Uterus (tissue), 4 donors: ENCODE results near the gene ZNF649. TPM values are rescaled to one million over a fixed set of nuclear protein-coding genes. Genes with fewer than 3 reads are reported as not detected.

Experiments used
- DNase-seq, 2 donors: peaks; one replicate each; pipeline ENCODE4 v3.0.0-alpha.2; 2019 to 2020
- H3K27ac ChIP-seq, 2 donors: fragments of 200-600 bp; sonication (generic); 1 replicate in 1 of 2; 2 replicates in 1 of 2; pipeline ENCODE4 v1.5.1; 2016 to 2018
- H3K27me3 ChIP-seq, 2 donors: fragments of 200-600 bp; sonication (generic); one replicate each; pipeline ENCODE4 v1.5.1; 2018 to 2019; ENCODE audit warnings: control low read depth in 1 of 2
- H3K36me3 ChIP-seq, 2 donors: fragments of 200-600 bp; sonication (generic); one replicate each; pipeline ENCODE4 v1.5.1; 2019; ENCODE audit warnings: control low read depth in 1 of 2
- H3K4me1 ChIP-seq, 2 donors: fragments of 200-600 bp; sonication (generic); one replicate each; pipeline ENCODE4 v1.5.1; 2018 to 2019; ENCODE audit warnings: control low read depth in 1 of 2
- H3K4me3 ChIP-seq, 2 donors: fragments of 200-600 bp; sonication (generic); 1 replicate in 1 of 2; 2 replicates in 1 of 2; pipeline ENCODE4 v1.5.1; 2018 to 2019; ENCODE audit warnings: mild to moderate bottlenecking in 1 of 2
- H3K9me3 ChIP-seq, 2 donors: fragments of 200-600 bp; sonication (generic); one replicate each; pipeline ENCODE4 v1.5.1; 2019; ENCODE audit warnings: control low read depth in 1 of 2
- POLR2A ChIP-seq, 2 donors: fragments of 450-650 bp; IDR thresholded peaks; one replicate each; pipeline ENCODE4 v1.6.1; 2016; ENCODE audit warnings: antibody characterized with exemption in 2 of 2, mild to moderate bottlenecking in 1 of 2, moderate library complexity in 1 of 2
- intact Hi-C: fragments of 100-400 bp; cut with DNase I; formaldehyde crosslinking; loops from one replicate; pipeline ENCODE4 v1.15.1; 2023; ENCODE audit warnings: low total_unique reads
- total RNA-seq, 4 donors: library from RNA; depleted of rRNA in 3 of 4; stranded (reverse); fragments of >200 nt in 3 of 4; gene quantifications; one replicate each; pipeline versions ENCODE4 v1.1.0 to v1.2.4, GENCODE V29; 2014 to 2023
- TF ChIP-seq, protein P1 (sequence below), 4 experiments: fragments of 200-600 bp in 2 of 4; fragments of 450-650 bp in 2 of 4; sonication (generic) in 2 of 4; IDR thresholded peaks; one replicate each; pipeline ENCODE4 v1.5.1; 2016 to 2019; ENCODE audit warnings: antibody characterized with exemption in 4 of 4, mild to moderate bottlenecking in 2 of 4, moderate library complexity in 1 of 4
- donor health status: DM: yes; HTN: yes; CAD: no.

ZNF649 gene
- total RNA-seq = 10 to 100 TPM in 2 of 4 donors, 1 to 10 TPM in 2; 3.1 to 36.4 (median 14.6) TPM

GRCh38 chr19:51904331-51905165 is at the start of gene ZNF649:
Gene ZNF649 (minus strand): TSS chr19:51905017. CDS start chr19:51900107, 4,910 bp downstream.
- Histone ChIP-seq H3K9me3 (peaks cover 0 to 11% of the 10 kb centered on the region in 2 donors), H3K36me3 (no peaks in the 10 kb centered on the region), H3K4me3 (peak within 1 kb of the TSS; percentile 75 to 77), H3K4me1 (no peaks in the 10 kb centered on the region), H3K27me3 (no peaks in the 10 kb centered on the region), H3K27ac (peak within 1 kb of the TSS; percentile 78 to 85)
- peak in 1 of 2 donors; percentile 15 for TF ChIP-seq POLR2A (IDR thresholded peaks at IDR 0.05)
- TF ChIP-seq, protein P1, sequence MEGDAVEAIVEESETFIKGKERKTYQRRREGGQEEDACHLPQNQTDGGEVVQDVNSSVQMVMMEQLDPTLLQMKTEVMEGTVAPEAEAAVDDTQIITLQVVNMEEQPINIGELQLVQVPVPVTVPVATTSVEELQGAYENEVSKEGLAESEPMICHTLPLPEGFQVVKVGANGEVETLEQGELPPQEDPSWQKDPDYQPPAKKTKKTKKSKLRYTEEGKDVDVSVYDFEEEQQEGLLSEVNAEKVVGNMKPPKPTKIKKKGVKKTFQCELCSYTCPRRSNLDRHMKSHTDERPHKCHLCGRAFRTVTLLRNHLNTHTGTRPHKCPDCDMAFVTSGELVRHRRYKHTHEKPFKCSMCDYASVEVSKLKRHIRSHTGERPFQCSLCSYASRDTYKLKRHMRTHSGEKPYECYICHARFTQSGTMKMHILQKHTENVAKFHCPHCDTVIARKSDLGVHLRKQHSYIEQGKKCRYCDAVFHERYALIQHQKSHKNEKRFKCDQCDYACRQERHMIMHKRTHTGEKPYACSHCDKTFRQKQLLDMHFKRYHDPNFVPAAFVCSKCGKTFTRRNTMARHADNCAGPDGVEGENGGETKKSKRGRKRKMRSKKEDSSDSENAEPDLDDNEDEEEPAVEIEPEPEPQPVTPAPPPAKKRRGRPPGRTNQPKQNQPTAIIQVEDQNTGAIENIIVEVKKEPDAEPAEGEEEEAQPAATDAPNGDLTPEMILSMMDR (IDR thresholded peaks at IDR 0.05) = peak in 2 of 4 experiments; percentile 5 to 12
- DNase-seq = peak; percentile 68 to 84
- intact Hi-C loops = no loop called here

- Histone ChIP-seq H3K4me3 (peak overlapping the region in 1 of 2 donors; percentile 6), H3K9me3 (peaks cover 0 to 64% of the 10 kb centered on the region in 2 donors), H3K36me3 (no peaks in the 10 kb centered on the region), H3K27me3 (no peaks in the 10 kb centered on the region), H3K4me1 (no peaks in the 10 kb centered on the region), H3K27ac (no peak overlapping the region)
- intact Hi-C loops = no loop called here
- no peak for DNase-seq
- TF ChIP-seq, protein P1 (IDR thresholded peaks at IDR 0.05) = no peak
- no peak for TF ChIP-seq POLR2A (IDR thresholded peaks at IDR 0.05)
Measured at GRCh38 chr19:51948975-51949374, 44.2 kb upstream of the ZNF649 start.

- Histone ChIP-seq H3K27me3 (no peaks in the 10 kb centered on the region), H3K4me1 (no peaks in the 10 kb centered on the region), H3K4me3 (no peak overlapping the region), H3K9me3 (peaks cover 0 to 87% of the 10 kb centered on the region in 2 donors), H3K27ac (no peak overlapping the region), H3K36me3 (no peaks in the 10 kb centered on the region)
- TF ChIP-seq, protein P1 (IDR thresholded peaks at IDR 0.05) = no peak
- TF ChIP-seq POLR2A (IDR thresholded peaks at IDR 0.05) = no peak
- no peak for DNase-seq
- intact Hi-C loops = no loop called here
Measured at GRCh38 chr19:51946602-51947001, 41.8 kb upstream of the ZNF649 start.

- Histone ChIP-seq H3K4me3 (no peak overlapping the region), H3K9me3 (peaks cover 0 to 84% of the 10 kb centered on the region in 2 donors), H3K27ac (no peak overlapping the region), H3K4me1 (no peaks in the 10 kb centered on the region), H3K36me3 (no peaks in the 10 kb centered on the region), H3K27me3 (no peaks in the 10 kb centered on the region)
- no peak for TF ChIP-seq POLR2A (IDR thresholded peaks at IDR 0.05)
- TF ChIP-seq, protein P1 (IDR thresholded peaks at IDR 0.05) = no peak
- intact Hi-C loops = no loop called here
- no peak for DNase-seq
Measured at GRCh38 chr19:51944798-51945552, 40.2 kb upstream of the ZNF649 start.

GRCh38 chr19:51938936-51939335 is 34.1 kb upstream of the ZNF649 start:
- no peaks in the 10 kb centered on the region for H3K36me3 ChIP-seq
- no peaks in the 10 kb centered on the region for H3K27me3 ChIP-seq
- intact Hi-C loops = no loop called here
- TF ChIP-seq, protein P1 (IDR thresholded peaks at IDR 0.05) = no peak
- no peak for TF ChIP-seq POLR2A (IDR thresholded peaks at IDR 0.05)
- H3K4me1 ChIP-seq = no peaks in the 10 kb centered on the region
- no peak overlapping the region for H3K27ac ChIP-seq
- peaks cover 0 to 68% of the 10 kb centered on the region in 2 donors for H3K9me3 ChIP-seq
- no peak for DNase-seq
- H3K4me3 ChIP-seq = no peak overlapping the region
